ENCODE results near the gene DMBT1. TPM values are rescaled to one million over a fixed set of nuclear protein-coding genes. Genes with fewer than 3 reads are reported as not detected.

Gene DMBT1
- total and polyA plus RNA-seq, 10 of the 15 experiments (the other 5 are each of a cell fraction or from before 2014, with no cell fraction given): under 0.01 to 0.13 (median 0.03) TPM; not detected in 5

DNA sequence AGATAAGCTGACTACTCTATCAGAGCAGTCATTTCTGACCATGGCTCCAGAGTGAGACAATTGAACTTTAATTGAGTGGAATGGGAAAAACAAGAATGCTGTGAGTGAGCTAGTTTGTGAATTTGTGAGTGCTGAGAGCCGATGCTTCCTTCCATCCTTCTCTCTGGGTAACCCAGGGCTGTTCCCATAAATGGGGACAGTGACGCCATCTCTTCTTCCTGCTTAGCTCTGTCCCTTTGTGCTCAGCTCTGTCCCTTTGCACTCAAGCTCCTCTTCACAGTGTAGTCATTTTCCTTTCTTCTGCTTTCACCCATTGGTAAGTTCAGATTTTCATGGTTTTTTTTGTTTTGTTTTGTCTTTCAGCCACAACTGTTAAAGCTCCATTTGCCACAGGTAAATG lies 114.7 kb downstream of the DMBT1 start (continued):
- TF ChIP-seq RBBP5 (conservative IDR thresholded peaks at IDR 0.05) (no peak), SRF (IDR thresholded peaks at IDR 0.05; ENCODE audit: low read depth in 2 of 2, low read length in 2 of 2) (no peak)
- TF ChIP-seq, protein P1, sequence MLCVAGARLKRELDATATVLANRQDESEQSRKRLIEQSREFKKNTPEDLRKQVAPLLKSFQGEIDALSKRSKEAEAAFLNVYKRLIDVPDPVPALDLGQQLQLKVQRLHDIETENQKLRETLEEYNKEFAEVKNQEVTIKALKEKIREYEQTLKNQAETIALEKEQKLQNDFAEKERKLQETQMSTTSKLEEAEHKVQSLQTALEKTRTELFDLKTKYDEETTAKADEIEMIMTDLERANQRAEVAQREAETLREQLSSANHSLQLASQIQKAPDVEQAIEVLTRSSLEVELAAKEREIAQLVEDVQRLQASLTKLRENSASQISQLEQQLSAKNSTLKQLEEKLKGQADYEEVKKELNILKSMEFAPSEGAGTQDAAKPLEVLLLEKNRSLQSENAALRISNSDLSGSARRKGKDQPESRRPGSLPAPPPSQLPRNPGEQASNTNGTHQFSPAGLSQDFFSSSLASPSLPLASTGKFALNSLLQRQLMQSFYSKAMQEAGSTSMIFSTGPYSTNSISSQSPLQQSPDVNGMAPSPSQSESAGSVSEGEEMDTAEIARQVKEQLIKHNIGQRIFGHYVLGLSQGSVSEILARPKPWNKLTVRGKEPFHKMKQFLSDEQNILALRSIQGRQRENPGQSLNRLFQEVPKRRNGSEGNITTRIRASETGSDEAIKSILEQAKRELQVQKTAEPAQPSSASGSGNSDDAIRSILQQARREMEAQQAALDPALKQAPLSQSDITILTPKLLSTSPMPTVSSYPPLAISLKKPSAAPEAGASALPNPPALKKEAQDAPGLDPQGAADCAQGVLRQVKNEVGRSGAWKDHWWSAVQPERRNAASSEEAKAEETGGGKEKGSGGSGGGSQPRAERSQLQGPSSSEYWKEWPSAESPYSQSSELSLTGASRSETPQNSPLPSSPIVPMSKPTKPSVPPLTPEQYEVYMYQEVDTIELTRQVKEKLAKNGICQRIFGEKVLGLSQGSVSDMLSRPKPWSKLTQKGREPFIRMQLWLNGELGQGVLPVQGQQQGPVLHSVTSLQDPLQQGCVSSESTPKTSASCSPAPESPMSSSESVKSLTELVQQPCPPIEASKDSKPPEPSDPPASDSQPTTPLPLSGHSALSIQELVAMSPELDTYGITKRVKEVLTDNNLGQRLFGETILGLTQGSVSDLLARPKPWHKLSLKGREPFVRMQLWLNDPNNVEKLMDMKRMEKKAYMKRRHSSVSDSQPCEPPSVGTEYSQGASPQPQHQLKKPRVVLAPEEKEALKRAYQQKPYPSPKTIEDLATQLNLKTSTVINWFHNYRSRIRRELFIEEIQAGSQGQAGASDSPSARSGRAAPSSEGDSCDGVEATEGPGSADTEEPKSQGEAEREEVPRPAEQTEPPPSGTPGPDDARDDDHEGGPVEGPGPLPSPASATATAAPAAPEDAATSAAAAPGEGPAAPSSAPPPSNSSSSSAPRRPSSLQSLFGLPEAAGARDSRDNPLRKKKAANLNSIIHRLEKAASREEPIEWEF (IDR thresholded peaks at IDR 0.05; ENCODE audit: insufficient replicate concordance, low read depth, low read length): no peak

GRCh38 chr10:122678266-122678665 lies 117.7 kb downstream of the DMBT1 start:
- BruUV-seq (replicated peaks): no TSS peak
- Histone ChIP-seq H3K4me1 (ENCODE audit: control insufficient read depth, insufficient read depth, low read length) (no peaks in the 10 kb centered on the region), H3K4me3 (no peak overlapping the region), H3K27me3 (replicated peaks in 1 of 2; ENCODE audit: control insufficient read depth in 2 of 2, insufficient read depth in 2 of 2, low read length in 1 of 2) (peaks cover 0 to 2% of the 10 kb centered on the region in 2 experiments; a peak in 1 of 4 replicates), H2AFZ (ENCODE audit: control insufficient read depth, low read depth, low read length) (no peak overlapping the region), H3K4me2 (ENCODE audit: control insufficient read depth, insufficient read depth) (no peak overlapping the region), H3K9me3 (replicated peaks; ENCODE audit: control insufficient read depth, insufficient read depth, low read length) (no peaks in the 10 kb centered on the region), H3K36me3 (ENCODE audit: control insufficient read depth in 2 of 2, insufficient read depth in 2 of 2, low read length in 1 of 2) (no peaks in the 10 kb centered on the region), H4K20me1 (ENCODE audit: control insufficient read depth, insufficient read depth) (no peaks in the 10 kb centered on the region), H3K79me2 (ENCODE audit: control insufficient read depth, insufficient read depth, low read length) (no peaks in the 10 kb centered on the region), H3K27ac (ENCODE audit: control insufficient read depth, insufficient read depth) (no peak overlapping the region), H3K9ac (ENCODE audit: control insufficient read depth, insufficient read depth, low read length) (no peak overlapping the region)
- ChIA-PET POLR2A (no interaction called here), SMC1A (ENCODE audit: uncharacterized antibody, unreplicated experiment) (no interaction called here), RAD21 (ENCODE audit: unreplicated experiment) (no interaction called here), CTCF (no interaction called here)
- DNase-seq (ENCODE audit: low read depth, low spot score) (no peak), ATAC-seq (no peak), FAIRE-seq (peak; percentile 13)
- TF ChIP-seq SMARCA5 (IDR thresholded peaks at IDR 0.05) (no peak), STAT3 (IDR thresholded peaks at IDR 0.05; ENCODE audit: low read depth, low read length) (no peak), NBN (IDR thresholded peaks at IDR 0.05) (no peak), RAD21 (IDR thresholded peaks at IDR 0.05; ENCODE audit: insufficient read depth, low read depth, low read length) (no peak), CHD4 (IDR thresholded peaks at IDR 0.05) (no peak), ATF7 (IDR thresholded peaks at IDR 0.05; ENCODE audit: low read depth) (no peak)
- TF ChIP-seq, protein P2, sequence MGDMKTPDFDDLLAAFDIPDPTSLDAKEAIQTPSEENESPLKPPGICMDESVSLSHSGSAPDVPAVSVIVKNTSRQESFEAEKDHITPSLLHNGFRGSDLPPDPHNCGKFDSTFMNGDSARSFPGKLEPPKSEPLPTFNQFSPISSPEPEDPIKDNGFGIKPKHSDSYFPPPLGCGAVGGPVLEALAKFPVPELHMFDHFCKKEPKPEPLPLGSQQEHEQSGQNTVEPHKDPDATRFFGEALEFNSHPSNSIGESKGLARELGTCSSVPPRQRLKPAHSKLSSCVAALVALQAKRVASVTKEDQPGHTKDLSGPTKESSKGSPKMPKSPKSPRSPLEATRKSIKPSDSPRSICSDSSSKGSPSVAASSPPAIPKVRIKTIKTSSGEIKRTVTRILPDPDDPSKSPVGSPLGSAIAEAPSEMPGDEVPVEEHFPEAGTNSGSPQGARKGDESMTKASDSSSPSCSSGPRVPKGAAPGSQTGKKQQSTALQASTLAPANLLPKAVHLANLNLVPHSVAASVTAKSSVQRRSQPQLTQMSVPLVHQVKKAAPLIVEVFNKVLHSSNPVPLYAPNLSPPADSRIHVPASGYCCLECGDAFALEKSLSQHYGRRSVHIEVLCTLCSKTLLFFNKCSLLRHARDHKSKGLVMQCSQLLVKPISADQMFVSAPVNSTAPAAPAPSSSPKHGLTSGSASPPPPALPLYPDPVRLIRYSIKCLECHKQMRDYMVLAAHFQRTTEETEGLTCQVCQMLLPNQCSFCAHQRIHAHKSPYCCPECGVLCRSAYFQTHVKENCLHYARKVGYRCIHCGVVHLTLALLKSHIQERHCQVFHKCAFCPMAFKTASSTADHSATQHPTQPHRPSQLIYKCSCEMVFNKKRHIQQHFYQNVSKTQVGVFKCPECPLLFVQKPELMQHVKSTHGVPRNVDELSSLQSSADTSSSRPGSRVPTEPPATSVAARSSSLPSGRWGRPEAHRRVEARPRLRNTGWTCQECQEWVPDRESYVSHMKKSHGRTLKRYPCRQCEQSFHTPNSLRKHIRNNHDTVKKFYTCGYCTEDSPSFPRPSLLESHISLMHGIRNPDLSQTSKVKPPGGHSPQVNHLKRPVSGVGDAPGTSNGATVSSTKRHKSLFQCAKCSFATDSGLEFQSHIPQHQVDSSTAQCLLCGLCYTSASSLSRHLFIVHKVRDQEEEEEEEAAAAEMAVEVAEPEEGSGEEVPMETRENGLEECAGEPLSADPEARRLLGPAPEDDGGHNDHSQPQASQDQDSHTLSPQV (IDR thresholded peaks at IDR 0.05): no peak
- intact Hi-C loops (cut with micrococcal nuclease; ENCODE audit: unreplicated experiment): no loop called here
- in situ Hi-C loops (cut with MboI): no loop called here

All from GM12878 (cell line).